ENCODE data around the gene IQCM. TPM values are rescaled to one million over a fixed set of nuclear protein-coding genes. Genes with fewer than 3 reads are reported as not detected.

Gene IQCM
- total RNA-seq, 1 experiment from 2014 or later, result 0.11 TPM

DNA sequence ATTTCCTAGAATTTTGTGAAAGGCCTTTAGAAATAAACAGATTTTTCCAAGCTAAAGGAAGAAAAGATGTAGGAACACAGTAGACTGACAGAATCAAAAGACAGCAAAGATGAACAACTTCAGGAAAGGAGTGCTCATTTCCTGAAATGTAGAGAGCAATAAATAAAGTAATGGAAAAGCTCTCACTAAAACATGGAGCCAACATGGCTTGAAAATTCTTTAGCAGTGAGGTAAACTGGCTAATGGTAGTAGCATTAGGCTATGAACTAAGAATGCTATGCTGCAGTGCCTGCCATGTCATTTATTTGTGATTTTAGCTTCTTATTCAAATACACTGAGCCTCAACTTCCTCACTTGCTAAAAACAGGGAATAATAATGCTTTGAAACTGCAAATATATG, 108.7 kb downstream of the IQCM start:
- Mint-ChIP-seq H3K9me3 (peaks cover 5% of the 10 kb centered on the region; the same call in 1 of the 2 replicates), H3K4me3 (no peak overlapping the region), H3K27ac (no peak overlapping the region), H3K27me3 (ENCODE audit: low read depth) (no peaks in the 10 kb centered on the region), H3K36me3 (no peaks in the 10 kb centered on the region), H3K4me1 (no peaks in the 10 kb centered on the region)
- TF ChIP-seq ZNF263 (CRISPR knock-in tag; IDR thresholded peaks at IDR 0.05; ENCODE audit: low read depth), result no peak
- TF ChIP-seq, protein P1, sequence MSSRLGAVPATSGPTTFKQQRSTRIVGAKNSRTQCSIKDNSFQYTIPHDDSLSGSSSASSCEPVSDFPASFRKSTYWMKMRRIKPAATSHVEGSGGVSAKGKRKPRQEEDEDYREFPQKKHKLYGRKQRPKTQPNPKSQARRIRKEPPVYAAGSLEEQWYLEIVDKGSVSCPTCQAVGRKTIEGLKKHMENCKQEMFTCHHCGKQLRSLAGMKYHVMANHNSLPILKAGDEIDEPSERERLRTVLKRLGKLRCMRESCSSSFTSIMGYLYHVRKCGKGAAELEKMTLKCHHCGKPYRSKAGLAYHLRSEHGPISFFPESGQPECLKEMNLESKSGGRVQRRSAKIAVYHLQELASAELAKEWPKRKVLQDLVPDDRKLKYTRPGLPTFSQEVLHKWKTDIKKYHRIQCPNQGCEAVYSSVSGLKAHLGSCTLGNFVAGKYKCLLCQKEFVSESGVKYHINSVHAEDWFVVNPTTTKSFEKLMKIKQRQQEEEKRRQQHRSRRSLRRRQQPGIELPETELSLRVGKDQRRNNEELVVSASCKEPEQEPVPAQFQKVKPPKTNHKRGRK (CRISPR knock-in tag; IDR thresholded peaks at IDR 0.05; ENCODE audit: borderline replicate concordance), result no peak
- TF ChIP-seq KAT7 (CRISPR knock-in tag; IDR thresholded peaks at IDR 0.05; ENCODE audit: borderline replicate concordance), result no peak
- no peak for TF ChIP-seq GABPB1 (CRISPR knock-in tag; IDR thresholded peaks at IDR 0.05)
- no peak for TF ChIP-seq JUN (CRISPR knock-in tag; IDR thresholded peaks at IDR 0.05)
- TF ChIP-seq OVOL2 (CRISPR knock-in tag; IDR thresholded peaks at IDR 0.05; ENCODE audit: borderline replicate concordance), result no peak
- TF ChIP-seq, protein P2, sequence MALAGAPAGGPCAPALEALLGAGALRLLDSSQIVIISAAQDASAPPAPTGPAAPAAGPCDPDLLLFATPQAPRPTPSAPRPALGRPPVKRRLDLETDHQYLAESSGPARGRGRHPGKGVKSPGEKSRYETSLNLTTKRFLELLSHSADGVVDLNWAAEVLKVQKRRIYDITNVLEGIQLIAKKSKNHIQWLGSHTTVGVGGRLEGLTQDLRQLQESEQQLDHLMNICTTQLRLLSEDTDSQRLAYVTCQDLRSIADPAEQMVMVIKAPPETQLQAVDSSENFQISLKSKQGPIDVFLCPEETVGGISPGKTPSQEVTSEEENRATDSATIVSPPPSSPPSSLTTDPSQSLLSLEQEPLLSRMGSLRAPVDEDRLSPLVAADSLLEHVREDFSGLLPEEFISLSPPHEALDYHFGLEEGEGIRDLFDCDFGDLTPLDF (CRISPR knock-in tag; IDR thresholded peaks at IDR 0.05), result no peak
- TF ChIP-seq HMGA2 (CRISPR knock-in tag; IDR thresholded peaks at IDR 0.05), result no peak
- no peak for TF ChIP-seq EMX1 (CRISPR knock-in tag; IDR thresholded peaks at IDR 0.05)
- no peak for TF ChIP-seq ZNF317 (CRISPR knock-in tag; IDR thresholded peaks at IDR 0.05; ENCODE audit: borderline replicate concordance, low read depth)
- no peak for ATAC-seq
- POLR2A ChIA-PET, result no interaction called here
- CTCF ChIA-PET, result interaction anchor here (1.2 kb wide), 1 partner anchor 16 kb away, joined by 3 read pairs; no protein-coding TSS in a partner anchor
- DNase-seq (ENCODE audit: low spot score), result no peak

DNA sequence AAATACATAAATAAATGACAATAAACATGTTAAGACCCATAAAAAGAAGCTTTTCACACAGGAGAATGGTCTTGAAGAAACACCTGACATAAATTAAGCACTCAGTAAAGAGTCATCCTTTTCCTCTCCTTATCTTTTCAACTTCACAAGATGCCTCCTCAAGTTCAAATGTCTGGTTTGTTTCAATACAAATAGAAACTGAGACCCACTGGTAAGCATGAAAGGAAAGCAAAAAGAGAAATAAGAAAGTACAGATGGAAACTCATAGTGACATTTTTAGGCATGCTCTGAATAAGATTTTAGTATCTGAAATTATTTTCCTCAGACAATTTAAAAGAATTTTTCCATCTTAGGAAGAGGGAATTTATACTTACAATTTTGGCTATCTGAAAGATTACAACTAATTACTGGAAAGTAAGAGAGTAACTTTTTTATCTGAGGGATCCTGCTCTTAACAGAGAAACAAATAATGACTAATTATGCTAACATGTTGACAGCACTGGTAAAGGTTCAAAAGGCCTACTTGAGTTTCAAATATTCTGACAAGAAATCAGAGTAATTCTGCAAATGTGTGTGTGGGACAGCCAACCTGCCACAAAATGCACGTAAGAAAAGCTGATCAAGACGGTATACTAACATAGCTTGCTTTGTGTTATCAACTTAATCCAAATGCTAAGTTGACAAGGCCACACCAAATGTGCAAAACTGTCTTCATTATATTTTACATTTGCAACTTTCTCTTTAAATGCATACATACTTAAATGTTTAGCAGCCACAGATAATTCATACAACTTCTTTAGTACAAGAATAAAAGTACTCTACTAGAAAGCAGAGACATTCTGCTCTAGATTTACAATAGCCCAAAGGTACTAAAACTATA, 113.0 kb downstream of the IQCM start:
- CTCF ChIA-PET, result no interaction called here
- Mint-ChIP-seq H3K4me3 (no peak overlapping the region), H3K27me3 (ENCODE audit: low read depth) (peaks cover 28% of the 10 kb centered on the region), H3K27ac (no peak overlapping the region), H3K36me3 (no peaks in the 10 kb centered on the region), H3K9me3 (peaks cover 5% of the 10 kb centered on the region; the same call in 1 of the 2 replicates), H3K4me1 (peaks cover 17% of the 10 kb centered on the region)
- ATAC-seq (no peak), DNase-seq (ENCODE audit: low spot score) (no peak)
- POLR2A ChIA-PET, result no interaction called here
- TF ChIP-seq NFYB (CRISPR knock-in tag; conservative IDR thresholded peaks at IDR 0.05; ENCODE audit: low read depth) (no peak), NR1H2 (CRISPR knock-in tag; IDR thresholded peaks at IDR 0.05) (no peak), NR2C2 (CRISPR knock-in tag; IDR thresholded peaks at IDR 0.05) (no peak), HMGA2 (CRISPR knock-in tag; IDR thresholded peaks at IDR 0.05) (no peak), ATF1 (CRISPR knock-in tag; IDR thresholded peaks at IDR 0.05) (no peak), GABPB1 (CRISPR knock-in tag; IDR thresholded peaks at IDR 0.05) (no peak), PRRX2 (CRISPR knock-in tag; IDR thresholded peaks at IDR 0.05) (no peak)
- TF ChIP-seq, protein P2 (CRISPR knock-in tag; IDR thresholded peaks at IDR 0.05), result no peak
- TF ChIP-seq, protein P3, sequence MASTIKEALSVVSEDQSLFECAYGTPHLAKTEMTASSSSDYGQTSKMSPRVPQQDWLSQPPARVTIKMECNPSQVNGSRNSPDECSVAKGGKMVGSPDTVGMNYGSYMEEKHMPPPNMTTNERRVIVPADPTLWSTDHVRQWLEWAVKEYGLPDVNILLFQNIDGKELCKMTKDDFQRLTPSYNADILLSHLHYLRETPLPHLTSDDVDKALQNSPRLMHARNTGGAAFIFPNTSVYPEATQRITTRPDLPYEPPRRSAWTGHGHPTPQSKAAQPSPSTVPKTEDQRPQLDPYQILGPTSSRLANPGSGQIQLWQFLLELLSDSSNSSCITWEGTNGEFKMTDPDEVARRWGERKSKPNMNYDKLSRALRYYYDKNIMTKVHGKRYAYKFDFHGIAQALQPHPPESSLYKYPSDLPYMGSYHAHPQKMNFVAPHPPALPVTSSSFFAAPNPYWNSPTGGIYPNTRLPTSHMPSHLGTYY (CRISPR knock-in tag; IDR thresholded peaks at IDR 0.05), result no peak
- TF ChIP-seq, protein P4, sequence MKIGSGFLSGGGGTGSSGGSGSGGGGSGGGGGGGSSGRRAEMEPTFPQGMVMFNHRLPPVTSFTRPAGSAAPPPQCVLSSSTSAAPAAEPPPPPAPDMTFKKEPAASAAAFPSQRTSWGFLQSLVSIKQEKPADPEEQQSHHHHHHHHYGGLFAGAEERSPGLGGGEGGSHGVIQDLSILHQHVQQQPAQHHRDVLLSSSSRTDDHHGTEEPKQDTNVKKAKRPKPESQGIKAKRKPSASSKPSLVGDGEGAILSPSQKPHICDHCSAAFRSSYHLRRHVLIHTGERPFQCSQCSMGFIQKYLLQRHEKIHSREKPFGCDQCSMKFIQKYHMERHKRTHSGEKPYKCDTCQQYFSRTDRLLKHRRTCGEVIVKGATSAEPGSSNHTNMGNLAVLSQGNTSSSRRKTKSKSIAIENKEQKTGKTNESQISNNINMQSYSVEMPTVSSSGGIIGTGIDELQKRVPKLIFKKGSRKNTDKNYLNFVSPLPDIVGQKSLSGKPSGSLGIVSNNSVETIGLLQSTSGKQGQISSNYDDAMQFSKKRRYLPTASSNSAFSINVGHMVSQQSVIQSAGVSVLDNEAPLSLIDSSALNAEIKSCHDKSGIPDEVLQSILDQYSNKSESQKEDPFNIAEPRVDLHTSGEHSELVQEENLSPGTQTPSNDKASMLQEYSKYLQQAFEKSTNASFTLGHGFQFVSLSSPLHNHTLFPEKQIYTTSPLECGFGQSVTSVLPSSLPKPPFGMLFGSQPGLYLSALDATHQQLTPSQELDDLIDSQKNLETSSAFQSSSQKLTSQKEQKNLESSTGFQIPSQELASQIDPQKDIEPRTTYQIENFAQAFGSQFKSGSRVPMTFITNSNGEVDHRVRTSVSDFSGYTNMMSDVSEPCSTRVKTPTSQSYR (CRISPR knock-in tag; IDR thresholded peaks at IDR 0.05), result no peak
- TF ChIP-seq, protein P5, sequence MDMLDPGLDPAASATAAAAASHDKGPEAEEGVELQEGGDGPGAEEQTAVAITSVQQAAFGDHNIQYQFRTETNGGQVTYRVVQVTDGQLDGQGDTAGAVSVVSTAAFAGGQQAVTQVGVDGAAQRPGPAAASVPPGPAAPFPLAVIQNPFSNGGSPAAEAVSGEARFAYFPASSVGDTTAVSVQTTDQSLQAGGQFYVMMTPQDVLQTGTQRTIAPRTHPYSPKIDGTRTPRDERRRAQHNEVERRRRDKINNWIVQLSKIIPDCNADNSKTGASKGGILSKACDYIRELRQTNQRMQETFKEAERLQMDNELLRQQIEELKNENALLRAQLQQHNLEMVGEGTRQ (CRISPR knock-in tag; IDR thresholded peaks at IDR 0.05), result no peak
- TF ChIP-seq, protein P6, sequence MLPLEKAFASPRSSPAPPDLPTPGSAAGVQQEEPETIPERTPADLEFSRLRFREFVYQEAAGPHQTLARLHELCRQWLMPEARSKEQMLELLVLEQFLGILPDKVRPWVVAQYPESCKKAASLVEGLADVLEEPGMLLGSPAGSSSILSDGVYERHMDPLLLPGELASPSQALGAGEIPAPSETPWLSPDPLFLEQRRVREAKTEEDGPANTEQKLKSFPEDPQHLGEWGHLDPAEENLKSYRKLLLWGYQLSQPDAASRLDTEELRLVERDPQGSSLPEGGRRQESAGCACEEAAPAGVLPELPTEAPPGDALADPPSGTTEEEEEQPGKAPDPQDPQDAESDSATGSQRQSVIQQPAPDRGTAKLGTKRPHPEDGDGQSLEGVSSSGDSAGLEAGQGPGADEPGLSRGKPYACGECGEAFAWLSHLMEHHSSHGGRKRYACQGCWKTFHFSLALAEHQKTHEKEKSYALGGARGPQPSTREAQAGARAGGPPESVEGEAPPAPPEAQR (CRISPR knock-in tag; IDR thresholded peaks at IDR 0.05), result no peak
